ENCODE results near the gene TENT5A. TPM values are rescaled to one million over a fixed set of nuclear protein-coding genes. Genes with fewer than 3 reads are reported as not detected.

The TENT5A gene
- total RNA-seq, 1 donor from 2014 or later, result 10.9 TPM

DNA sequence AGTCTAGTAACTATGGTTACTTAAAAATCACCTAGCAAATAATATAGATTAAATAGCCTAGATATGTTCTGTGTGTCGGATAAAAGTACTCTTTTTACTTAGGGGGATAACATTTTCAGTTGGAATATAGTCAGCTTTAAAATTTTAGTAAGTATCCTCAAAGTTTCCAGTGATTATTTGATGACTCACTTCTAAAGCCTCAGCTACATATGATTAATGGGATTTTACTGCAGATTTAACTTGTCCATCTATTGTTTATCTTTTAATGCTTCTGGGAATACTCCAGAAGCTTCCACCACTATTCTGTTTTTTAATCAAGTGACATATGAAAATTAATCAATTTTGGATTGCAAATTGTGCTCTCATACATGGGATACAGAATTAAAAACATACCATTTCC lies 8.7 kb upstream of the TENT5A start:
- DNase-seq (ENCODE audit: low spot score in 2 of 2, unreplicated experiment in 2 of 2), result no peak
- H3K27ac Mint-ChIP-seq, result no peak overlapping the region

DNA sequence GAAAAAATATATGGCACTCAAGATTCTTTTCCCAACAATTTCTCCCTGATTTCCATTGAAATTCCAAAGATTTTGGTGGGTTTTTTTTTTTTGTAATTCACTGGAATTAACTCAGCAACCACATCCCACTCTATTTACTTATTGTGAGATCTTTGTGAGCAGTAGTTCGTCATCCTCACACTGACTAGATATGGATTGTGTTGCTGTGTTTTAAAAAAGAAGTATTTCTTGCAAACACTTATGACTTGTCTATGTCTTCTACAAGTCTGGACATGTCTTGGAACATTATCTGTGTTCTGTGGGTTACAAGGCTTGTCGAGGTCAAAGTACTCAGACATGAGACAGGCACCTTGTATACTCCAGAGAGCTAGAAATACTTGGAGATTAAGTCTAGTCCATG lies 7.3 kb upstream of the TENT5A start:
- Mint-ChIP-seq H3K4me3 (no peak overlapping the region), H3K9me3 (peaks cover 2% of the 10 kb centered on the region), H3K36me3 (no peaks in the 10 kb centered on the region), H3K27me3 (ENCODE audit: low read depth) (no peaks in the 10 kb centered on the region), H3K4me1 (peaks cover 25% of the 10 kb centered on the region), H3K27ac (no peak overlapping the region)
- TF ChIP-seq, protein P1, sequence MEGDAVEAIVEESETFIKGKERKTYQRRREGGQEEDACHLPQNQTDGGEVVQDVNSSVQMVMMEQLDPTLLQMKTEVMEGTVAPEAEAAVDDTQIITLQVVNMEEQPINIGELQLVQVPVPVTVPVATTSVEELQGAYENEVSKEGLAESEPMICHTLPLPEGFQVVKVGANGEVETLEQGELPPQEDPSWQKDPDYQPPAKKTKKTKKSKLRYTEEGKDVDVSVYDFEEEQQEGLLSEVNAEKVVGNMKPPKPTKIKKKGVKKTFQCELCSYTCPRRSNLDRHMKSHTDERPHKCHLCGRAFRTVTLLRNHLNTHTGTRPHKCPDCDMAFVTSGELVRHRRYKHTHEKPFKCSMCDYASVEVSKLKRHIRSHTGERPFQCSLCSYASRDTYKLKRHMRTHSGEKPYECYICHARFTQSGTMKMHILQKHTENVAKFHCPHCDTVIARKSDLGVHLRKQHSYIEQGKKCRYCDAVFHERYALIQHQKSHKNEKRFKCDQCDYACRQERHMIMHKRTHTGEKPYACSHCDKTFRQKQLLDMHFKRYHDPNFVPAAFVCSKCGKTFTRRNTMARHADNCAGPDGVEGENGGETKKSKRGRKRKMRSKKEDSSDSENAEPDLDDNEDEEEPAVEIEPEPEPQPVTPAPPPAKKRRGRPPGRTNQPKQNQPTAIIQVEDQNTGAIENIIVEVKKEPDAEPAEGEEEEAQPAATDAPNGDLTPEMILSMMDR (IDR thresholded peaks at IDR 0.05; ENCODE audit: unreplicated experiment), result no peak
- no peak for DNase-seq (ENCODE audit: low spot score in 2 of 2, unreplicated experiment in 2 of 2)

More for the DNA sequence above, 8.7 kb upstream of the TENT5A start:
- Mint-ChIP-seq H3K4me1 (peaks cover 30% of the 10 kb centered on the region), H3K4me3 (no peak overlapping the region), H3K9me3 (peaks cover 5% of the 10 kb centered on the region), H3K36me3 (no peaks in the 10 kb centered on the region), H3K27me3 (ENCODE audit: low read depth) (no peaks in the 10 kb centered on the region)
- TF ChIP-seq, protein P1 (IDR thresholded peaks at IDR 0.05; ENCODE audit: unreplicated experiment), result no peak

DNA sequence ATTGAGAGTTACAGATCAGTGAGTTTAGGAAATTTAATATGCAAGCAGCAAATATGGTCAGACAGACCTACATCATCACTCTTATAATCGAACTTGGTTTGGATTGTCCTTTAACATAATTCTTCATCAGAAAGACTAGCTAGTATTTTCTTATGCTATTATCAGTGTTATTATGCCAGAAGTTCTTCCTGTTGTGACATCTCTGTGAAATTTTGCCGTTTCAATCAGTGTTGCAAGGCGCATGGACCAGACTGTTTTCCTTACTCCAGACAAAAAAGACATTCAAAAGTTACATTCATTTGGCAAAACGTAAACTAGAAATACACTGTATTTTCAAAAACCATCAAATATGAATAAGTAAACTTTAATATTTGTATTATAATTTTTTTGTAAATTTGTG lies 5.7 kb upstream of the TENT5A start:
- H3K36me3 Mint-ChIP-seq, result no peaks in the 10 kb centered on the region
- TF ChIP-seq, protein P1 (IDR thresholded peaks at IDR 0.05; ENCODE audit: unreplicated experiment), result no peak
- H3K27me3 Mint-ChIP-seq (ENCODE audit: low read depth), result no peaks in the 10 kb centered on the region
- H3K27ac Mint-ChIP-seq, result no peak overlapping the region
- peaks cover 26% of the 10 kb centered on the region for H3K4me1 Mint-ChIP-seq
- DNase-seq (ENCODE audit: low spot score in 2 of 2, unreplicated experiment in 2 of 2), result no peak
- no peak overlapping the region for H3K4me3 Mint-ChIP-seq
- no peaks in the 10 kb centered on the region for H3K9me3 Mint-ChIP-seq

DNA sequence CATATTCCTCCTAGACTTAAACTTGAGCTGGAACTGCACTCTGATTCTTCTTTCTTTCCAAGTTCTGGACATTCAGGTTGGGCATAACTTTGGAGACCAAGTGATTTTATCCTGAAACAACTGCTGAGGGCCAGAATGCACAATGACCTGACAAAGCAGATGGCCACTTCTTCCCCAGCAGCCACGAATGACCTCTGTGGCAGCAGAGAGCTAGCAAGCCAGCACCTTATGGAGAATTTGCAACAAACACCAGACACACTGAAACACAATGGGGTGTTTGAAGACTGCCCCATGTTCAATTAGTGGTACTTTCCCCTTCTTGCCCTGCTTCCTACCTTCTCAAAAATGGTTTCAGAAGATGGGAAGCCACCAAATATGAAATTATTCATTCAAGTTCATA lies 4.2 kb upstream of the TENT5A start:
- Mint-ChIP-seq H3K4me3 (no peak overlapping the region), H3K27me3 (ENCODE audit: low read depth) (no peaks in the 10 kb centered on the region)

DNA sequence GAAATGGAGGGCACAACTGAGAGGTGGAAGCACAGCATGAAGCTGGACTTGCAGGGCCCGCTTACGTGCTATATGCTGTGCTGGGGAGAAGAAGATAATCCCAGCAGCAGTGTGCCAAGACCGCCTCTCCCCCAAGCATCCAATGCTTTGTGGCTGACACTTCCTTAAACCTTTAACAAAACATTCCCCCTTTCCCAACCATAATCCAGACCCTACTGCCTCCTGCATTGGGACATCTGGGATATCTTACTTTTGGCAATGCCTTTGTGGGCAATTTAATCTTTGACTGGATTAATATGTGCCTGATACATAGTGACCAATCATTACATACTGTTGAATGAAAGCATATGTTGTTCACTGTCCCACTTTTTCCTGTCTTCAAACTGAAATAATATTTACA lies 3.1 kb upstream of the TENT5A start:
- DNase-seq (ENCODE audit: low spot score in 2 of 2, unreplicated experiment in 2 of 2), result no peak
- no peak overlapping the region for H3K4me3 Mint-ChIP-seq
- H3K27ac Mint-ChIP-seq, result no peak overlapping the region
- H3K4me1 Mint-ChIP-seq, result peaks cover 23% of the 10 kb centered on the region
- TF ChIP-seq, protein P1 (IDR thresholded peaks at IDR 0.05; ENCODE audit: unreplicated experiment), result no peak
- H3K36me3 Mint-ChIP-seq, result no peaks in the 10 kb centered on the region
- no peaks in the 10 kb centered on the region for H3K9me3 Mint-ChIP-seq
- peaks cover 7% of the 10 kb centered on the region for H3K27me3 Mint-ChIP-seq (ENCODE audit: low read depth)

More for the DNA sequence above, 4.2 kb upstream of the TENT5A start:
- H3K27ac Mint-ChIP-seq, result no peak overlapping the region
- no peak for DNase-seq (ENCODE audit: low spot score in 2 of 2, unreplicated experiment in 2 of 2)
- H3K4me1 Mint-ChIP-seq, result peaks cover 19% of the 10 kb centered on the region
- H3K9me3 Mint-ChIP-seq, result no peaks in the 10 kb centered on the region
- H3K36me3 Mint-ChIP-seq, result no peaks in the 10 kb centered on the region
- TF ChIP-seq, protein P1 (IDR thresholded peaks at IDR 0.05; ENCODE audit: unreplicated experiment), result no peak

DNA sequence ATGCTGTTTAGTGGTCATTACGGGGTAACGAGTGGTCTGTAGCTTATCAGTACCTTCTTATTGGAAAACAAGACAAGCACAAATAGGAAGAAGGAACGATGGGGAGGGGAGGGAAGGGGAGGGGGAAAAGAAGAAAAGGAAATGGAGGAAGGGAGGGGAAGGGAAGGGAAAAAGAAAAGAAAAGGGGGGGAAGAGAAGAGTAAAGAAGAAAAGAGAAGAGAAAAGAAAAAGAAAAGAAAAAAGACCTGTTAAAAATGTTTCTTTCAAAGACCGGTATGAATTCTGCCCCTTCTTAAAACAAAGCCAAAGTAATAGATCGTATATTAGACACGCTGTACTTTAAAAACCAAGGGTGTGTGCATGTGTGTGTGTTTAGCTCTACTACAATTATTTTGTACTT lies 2.4 kb upstream of the TENT5A start:
- TF ChIP-seq, protein P1 (IDR thresholded peaks at IDR 0.05; ENCODE audit: unreplicated experiment), result no peak
- DNase-seq (ENCODE audit: low spot score in 2 of 2, unreplicated experiment in 2 of 2), result no peak
- no peaks in the 10 kb centered on the region for H3K9me3 Mint-ChIP-seq
- H3K27me3 Mint-ChIP-seq (ENCODE audit: low read depth), result peaks cover 9% of the 10 kb centered on the region
- peaks cover 28% of the 10 kb centered on the region for H3K4me1 Mint-ChIP-seq
- no peaks in the 10 kb centered on the region for H3K36me3 Mint-ChIP-seq
- no peak overlapping the region for H3K4me3 Mint-ChIP-seq
- H3K27ac Mint-ChIP-seq, result no peak overlapping the region
